ENCODE data around the gene PEPD.

DNA sequence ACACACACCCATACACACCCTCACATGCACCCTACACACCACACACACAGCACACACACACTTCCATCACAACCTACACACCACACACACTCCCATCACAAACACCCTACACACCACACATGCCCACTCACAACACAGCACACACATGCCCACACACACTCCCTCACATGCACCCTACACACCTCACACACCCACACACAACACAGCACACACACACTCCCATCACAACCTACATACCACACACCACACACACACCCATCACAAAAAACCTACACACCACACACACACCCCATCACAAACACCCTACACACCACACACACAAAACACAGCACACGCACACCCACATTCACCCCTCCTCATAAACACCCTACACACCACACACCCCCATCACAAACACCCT is 15.1 kb downstream of the PEPD start:
- TF ChIP-seq POLR2A (IDR thresholded peaks at IDR 0.05; ENCODE audit: low read length): no peak
- no peak for TF ChIP-seq GATA1 (IDR thresholded peaks at IDR 0.05; ENCODE audit: low read depth, low read length)

Measured in erythroblast (primary cell).